Upper lobe of left lung (tissue), 6 donors: ENCODE measurements around the gene KANSL2. TPM values are rescaled to one million over a fixed set of nuclear protein-coding genes. Genes with fewer than 3 reads are reported as not detected.

ENCODE experiments used
- ATAC-seq, 2 donors: fragments of 200-7000 bp; cut with Tn5 transposase; one replicate each; pipeline ENCODE4 v1.9.1; 2022; ENCODE audit warnings: mild to moderate bottlenecking in 2 of 2, moderate library complexity in 2 of 2; ENCODE audit not compliant: low FRiP score in 2 of 2
- DNase-seq, 2 donors: peaks; one replicate each; pipeline ENCODE4 v3.0.0-alpha.2; 2019 to 2020
- H3K27ac ChIP-seq, 4 donors: fragments of 200-600 bp; sonication (generic); one replicate each; pipeline ENCODE4 v1.5.1; 2016 to 2019
- H3K27me3 ChIP-seq, 4 donors: fragments of 200-600 bp; sonication (generic); one replicate each; pipeline ENCODE4 v1.5.1; 2017 to 2019
- H3K36me3 ChIP-seq, 4 donors: fragments of 200-600 bp; sonication (generic); one replicate each; pipeline ENCODE4 v1.5.1; 2016 to 2019
- H3K4me1 ChIP-seq, 4 donors: fragments of 200-600 bp; sonication (generic); one replicate each; pipeline ENCODE4 v1.5.1; 2018 to 2019
- H3K4me3 ChIP-seq, 4 donors: fragments of 200-600 bp; sonication (generic); one replicate each; pipeline ENCODE4 v1.5.1; 2017 to 2019; ENCODE audit warnings: mild to moderate bottlenecking in 2 of 4, moderate library complexity in 1 of 4
- H3K9me3 ChIP-seq, 4 donors: fragments of 200-600 bp; sonication (generic); one replicate each; pipeline ENCODE4 v1.5.1; 2018 to 2019
- EP300 ChIP-seq, 4 donors: sonication (generic); formaldehyde crosslinking; IDR thresholded peaks; one replicate each; pipeline ENCODE4 v1.5.1; 2017; ENCODE audit warnings: antibody characterized with exemption in 4 of 4, control low read depth in 2 of 4
- POLR2A ChIP-seq, 4 donors: fragments of 450-650 bp; IDR thresholded peaks; one replicate each; pipeline ENCODE4 v1.5.1; 2016 to 2017; ENCODE audit warnings: antibody characterized with exemption in 4 of 4, mild to moderate bottlenecking in 2 of 4
- POLR2AphosphoS5 ChIP-seq, 2 donors: sonication (generic); formaldehyde crosslinking; IDR thresholded peaks; one replicate each; pipeline ENCODE4 v1.5.1; 2017; ENCODE audit warnings: antibody characterized with exemption in 2 of 2
- WGBS, 2 donors: methylation state at CpG; one replicate each; pipeline ENCODE4 v1.1.5; 2017 to 2018; 5-methylcytosine and 5-hydroxymethylcytosine counted together
- total RNA-seq, 6 donors: library from RNA; depleted of rRNA in 4 of 6; stranded (reverse); fragments of >200 nt in 4 of 6; gene quantifications; one replicate each; pipeline versions ENCODE4 v1.1.0 to v1.2.1, GENCODE V29; 2016 to 2021
- TF ChIP-seq, protein P1 (sequence below), 6 experiments: fragments of 450-650 bp in 4 of 6; fragments of 200-600 bp in 2 of 6; sonication (generic) in 2 of 6; IDR thresholded peaks; one replicate each; pipeline ENCODE4 v1.5.1; 2016 to 2019; ENCODE audit warnings: antibody characterized with exemption in 6 of 6
- donor health status: DM: no; HTN: no; CAD: no; lungs with moderate emphysema.
- donor health status: DM: no; HTN: yes; CAD: no; lungs with severe emphysema.

KANSL2 gene
- total RNA-seq, 6 donors from 2014 or later = 13.2 to 60.5 (median 26.3) TPM

DNA sequence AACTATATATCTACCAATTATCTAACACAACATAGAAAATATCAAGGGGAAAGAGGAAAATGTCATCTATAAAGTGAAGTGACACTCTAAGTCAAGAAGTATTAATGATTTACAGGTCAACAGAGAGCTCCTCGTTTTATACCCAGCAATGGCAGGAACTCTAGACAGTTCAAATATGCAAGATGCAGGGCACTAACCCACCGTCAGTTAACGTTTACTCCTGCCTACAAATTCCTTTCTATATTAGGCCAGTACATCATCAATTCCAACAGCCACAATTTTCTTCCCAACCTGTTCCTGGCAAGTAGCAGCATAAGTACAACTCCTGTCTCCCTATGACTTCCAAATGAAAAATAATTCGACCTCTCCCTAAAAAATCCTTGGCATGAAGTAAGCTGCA, 9.0 kb upstream of the KANSL2 start:
- H3K27ac ChIP-seq = no peak overlapping the region
- peaks cover 3 to 22% (median 18%) of the 10 kb centered on the region in 4 donors for H3K4me1 ChIP-seq
- no peak for ATAC-seq
- WGBS, 2 donors = 47 to 56% methylated on average over 4 of the region's 4 CpGs
- no peaks in the 10 kb centered on the region for H3K27me3 ChIP-seq
- no peaks in the 10 kb centered on the region for H3K9me3 ChIP-seq
- no peak overlapping the region for H3K4me3 ChIP-seq
- DNase-seq = no peak
- H3K36me3 ChIP-seq = peaks cover 26 to 74% (median 37%) of the 10 kb centered on the region in 4 donors
- TF ChIP-seq POLR2A (IDR thresholded peaks at IDR 0.05) = no peak
- TF ChIP-seq POLR2AphosphoS5 (IDR thresholded peaks at IDR 0.05) = no peak
- TF ChIP-seq, protein P1, sequence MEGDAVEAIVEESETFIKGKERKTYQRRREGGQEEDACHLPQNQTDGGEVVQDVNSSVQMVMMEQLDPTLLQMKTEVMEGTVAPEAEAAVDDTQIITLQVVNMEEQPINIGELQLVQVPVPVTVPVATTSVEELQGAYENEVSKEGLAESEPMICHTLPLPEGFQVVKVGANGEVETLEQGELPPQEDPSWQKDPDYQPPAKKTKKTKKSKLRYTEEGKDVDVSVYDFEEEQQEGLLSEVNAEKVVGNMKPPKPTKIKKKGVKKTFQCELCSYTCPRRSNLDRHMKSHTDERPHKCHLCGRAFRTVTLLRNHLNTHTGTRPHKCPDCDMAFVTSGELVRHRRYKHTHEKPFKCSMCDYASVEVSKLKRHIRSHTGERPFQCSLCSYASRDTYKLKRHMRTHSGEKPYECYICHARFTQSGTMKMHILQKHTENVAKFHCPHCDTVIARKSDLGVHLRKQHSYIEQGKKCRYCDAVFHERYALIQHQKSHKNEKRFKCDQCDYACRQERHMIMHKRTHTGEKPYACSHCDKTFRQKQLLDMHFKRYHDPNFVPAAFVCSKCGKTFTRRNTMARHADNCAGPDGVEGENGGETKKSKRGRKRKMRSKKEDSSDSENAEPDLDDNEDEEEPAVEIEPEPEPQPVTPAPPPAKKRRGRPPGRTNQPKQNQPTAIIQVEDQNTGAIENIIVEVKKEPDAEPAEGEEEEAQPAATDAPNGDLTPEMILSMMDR (IDR thresholded peaks at IDR 0.05) = no peak
- TF ChIP-seq EP300 (IDR thresholded peaks at IDR 0.05) = no peak

DNA sequence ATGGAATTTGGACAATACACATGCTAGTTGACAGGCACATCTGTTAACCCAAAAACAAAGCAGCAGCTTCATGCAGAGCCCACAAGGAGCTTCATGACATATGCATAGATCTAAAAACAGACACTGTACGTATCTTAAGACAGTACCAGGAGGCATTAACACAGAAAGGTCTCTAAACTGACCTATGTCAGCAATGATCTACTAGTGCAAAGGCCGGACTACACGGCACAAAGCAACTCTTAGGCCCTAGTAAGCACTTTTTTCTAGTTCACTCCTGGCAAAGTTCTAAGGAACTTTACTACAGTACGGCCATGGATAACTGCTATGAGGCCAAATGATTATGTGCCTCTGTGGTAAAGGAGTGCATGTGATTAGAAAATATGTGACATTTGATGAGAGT, 8.4 kb upstream of the KANSL2 start:
- TF ChIP-seq POLR2A (IDR thresholded peaks at IDR 0.05) (no peak), POLR2AphosphoS5 (IDR thresholded peaks at IDR 0.05) (no peak), EP300 (IDR thresholded peaks at IDR 0.05) (no peak)
- TF ChIP-seq, protein P1 (IDR thresholded peaks at IDR 0.05) = no peak
- peaks cover 24 to 68% (median 34%) of the 10 kb centered on the region in 4 donors for H3K36me3 ChIP-seq
- no peaks in the 10 kb centered on the region for H3K27me3 ChIP-seq
- no peak for ATAC-seq
- peaks cover 3 to 22% (median 18%) of the 10 kb centered on the region in 4 donors for H3K4me1 ChIP-seq
- no peak overlapping the region for H3K27ac ChIP-seq
- no peaks in the 10 kb centered on the region for H3K9me3 ChIP-seq
- 68 to 77% methylated on average over 4 of the region's 4 CpGs for WGBS, 2 donors
- H3K4me3 ChIP-seq = no peak overlapping the region
- no peak for DNase-seq

DNA sequence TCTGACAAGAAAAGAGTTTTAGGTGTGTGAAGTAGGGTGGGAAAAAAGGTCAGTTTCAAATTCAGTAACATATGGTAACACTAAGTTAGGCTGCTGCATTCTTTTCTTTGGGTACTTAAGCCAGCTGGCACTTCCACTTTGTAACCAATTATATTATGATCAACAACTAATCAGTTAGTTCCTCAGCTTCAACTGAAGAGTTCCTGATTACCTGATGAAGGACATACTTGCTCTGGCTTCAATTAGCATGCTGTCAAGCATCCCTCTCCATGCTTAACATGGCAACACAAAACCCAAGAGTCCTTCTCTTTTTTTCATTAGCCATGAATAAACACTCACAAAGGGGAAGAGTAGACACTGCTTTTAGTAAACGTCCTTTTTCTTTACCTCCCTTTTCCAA, 6.8 kb upstream of the KANSL2 start:
- Histone ChIP-seq H3K27ac (no peak overlapping the region), H3K36me3 (peaks cover 10 to 52% (median 20%) of the 10 kb centered on the region in 4 donors)
- WGBS, 2 donors = 29 to 43% methylated on average over 1 of the region's 1 CpG

DNA sequence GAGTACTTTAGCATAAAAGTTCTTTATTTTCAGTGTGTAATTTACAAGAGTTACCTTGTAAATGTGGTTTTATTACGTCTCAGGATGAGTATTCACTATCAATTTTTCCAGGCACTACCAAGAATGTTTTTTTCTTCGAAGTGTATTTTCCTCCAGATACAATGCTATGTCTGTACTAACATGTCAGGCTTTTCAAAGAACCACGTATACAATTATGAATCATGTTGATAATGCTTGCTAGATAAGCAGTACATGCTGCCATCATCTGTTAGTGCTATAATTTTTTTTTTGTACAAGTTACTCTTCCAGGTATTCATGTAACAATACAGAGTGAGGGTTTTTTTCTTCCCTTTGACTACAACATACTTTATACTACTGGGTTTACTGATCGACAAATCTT, 5.6 kb upstream of the KANSL2 start:
- TF ChIP-seq, protein P1 (IDR thresholded peaks at IDR 0.05) = no peak
- TF ChIP-seq EP300 (IDR thresholded peaks at IDR 0.05) (no peak), POLR2AphosphoS5 (IDR thresholded peaks at IDR 0.05) (no peak), POLR2A (IDR thresholded peaks at IDR 0.05) (no peak)
- ATAC-seq = no peak
- peaks cover 3 to 24% (median 19%) of the 10 kb centered on the region in 4 donors for H3K4me1 ChIP-seq
- no peaks in the 10 kb centered on the region for H3K27me3 ChIP-seq
- H3K36me3 ChIP-seq = peaks cover 0 to 40% (median 8%) of the 10 kb centered on the region in 4 donors
- no peak overlapping the region for H3K4me3 ChIP-seq
- 87 to 89% methylated on average over 4 of the region's 4 CpGs for WGBS, 2 donors
- no peak for DNase-seq
- no peaks in the 10 kb centered on the region for H3K9me3 ChIP-seq
- H3K27ac ChIP-seq = no peak overlapping the region

More for the DNA sequence above, 6.8 kb upstream of the KANSL2 start:
- no peak for TF ChIP-seq POLR2A (IDR thresholded peaks at IDR 0.05)
- TF ChIP-seq, protein P1 (IDR thresholded peaks at IDR 0.05) = no peak
- TF ChIP-seq POLR2AphosphoS5 (IDR thresholded peaks at IDR 0.05) = no peak
- no peak for TF ChIP-seq EP300 (IDR thresholded peaks at IDR 0.05)
- DNase-seq (no peak), ATAC-seq (no peak)
- H3K9me3 ChIP-seq = no peaks in the 10 kb centered on the region
- H3K27me3 ChIP-seq = no peaks in the 10 kb centered on the region
- no peak overlapping the region for H3K4me3 ChIP-seq
- peaks cover 3 to 22% (median 18%) of the 10 kb centered on the region in 4 donors for H3K4me1 ChIP-seq
